ENCODE data around the gene LIMS1. TPM values are rescaled to one million over a fixed set of nuclear protein-coding genes. Genes with fewer than 3 reads are reported as not detected.
A peak's percentile ranks its signal among the peaks of the same experiment; 100 is the strongest.
"Not testable (repeated sequence)": the region's sequence is repeated elsewhere in the genome, so short reads cannot be mapped to it uniquely, and the experiment has no call there.

The LIMS1 gene
- total RNA-seq, 2 experiments from 2014 or later, result 46.2 to 52.1 TPM

GRCh38 chr2:108643862-108644261 lies 109.6 kb downstream of the LIMS1 start:
- POLR2A ChIA-PET; H3K4me3 Mint-ChIP-seq; H3K27ac Mint-ChIP-seq; DNase-seq; H3K27me3 Mint-ChIP-seq; ATAC-seq (ENCODE audit: low read depth): not testable (repeated sequence)
- H3K4me1 Mint-ChIP-seq, result peaks cover 10% of the 10 kb centered on the region
- peaks cover 23% of the 10 kb centered on the region for H3K36me3 Mint-ChIP-seq
- peaks cover 13% of the 10 kb centered on the region for H3K9me3 Mint-ChIP-seq

GRCh38 chr2:108644446-108644845 lies 110.2 kb downstream of the LIMS1 start:
- H3K36me3 Mint-ChIP-seq, result peaks cover 23% of the 10 kb centered on the region

GRCh38 chr2:108648796-108649195 lies 114.5 kb downstream of the LIMS1 start:
- H3K4me3 Mint-ChIP-seq; ATAC-seq (ENCODE audit: low read depth); POLR2A ChIA-PET; H3K27ac Mint-ChIP-seq; DNase-seq; H3K27me3 Mint-ChIP-seq: not testable (repeated sequence)
- Mint-ChIP-seq H3K9me3 (peaks cover 13% of the 10 kb centered on the region), H3K36me3 (peaks cover 25% of the 10 kb centered on the region), H3K4me1 (peaks cover 20% of the 10 kb centered on the region)

More at GRCh38 chr2:108644446-108644845, 110.2 kb downstream of the LIMS1 start:
- peaks cover 13% of the 10 kb centered on the region for H3K9me3 Mint-ChIP-seq
- H3K27me3 Mint-ChIP-seq; POLR2A ChIA-PET; DNase-seq; H3K27ac Mint-ChIP-seq; H3K4me3 Mint-ChIP-seq; ATAC-seq (ENCODE audit: low read depth): not testable (repeated sequence)
- H3K4me1 Mint-ChIP-seq, result peaks cover 12% of the 10 kb centered on the region

- Mint-ChIP-seq H3K9me3 (peaks cover 10% of the 10 kb centered on the region), H3K36me3 (peaks cover 18% of the 10 kb centered on the region), H3K4me1 (peaks cover 21% of the 10 kb centered on the region)
- DNase-seq; H3K4me3 Mint-ChIP-seq; H3K27me3 Mint-ChIP-seq; H3K27ac Mint-ChIP-seq; POLR2A ChIA-PET; ATAC-seq (ENCODE audit: low read depth): not testable (repeated sequence)
These were observed 116.2 kb downstream of the LIMS1 start for GRCh38 chr2:108650465-108650864.

- ATAC-seq (ENCODE audit: low read depth), result peak; percentile 13
- peak overlapping the region; percentile 73 for H3K27ac Mint-ChIP-seq
- peaks cover 21% of the 10 kb centered on the region for H3K4me1 Mint-ChIP-seq
- DNase-seq, POLR2A ChIA-PET, H3K9me3 Mint-ChIP-seq, H3K27me3 Mint-ChIP-seq, H3K36me3 Mint-ChIP-seq, H3K4me3 Mint-ChIP-seq: not testable (repeated sequence)
These were observed 117.2 kb downstream of the LIMS1 start for GRCh38 chr2:108651468-108651867.

- H3K27me3 Mint-ChIP-seq, H3K36me3 Mint-ChIP-seq, POLR2A ChIA-PET, H3K9me3 Mint-ChIP-seq: not testable (repeated sequence)
- Mint-ChIP-seq H3K4me1 (peaks cover 21% of the 10 kb centered on the region), H3K27ac (peak overlapping the region; percentile 82), H3K4me3 (peak overlapping the region; percentile 67)
- DNase-seq (peak; percentile 39), ATAC-seq (ENCODE audit: low read depth) (peak; percentile 99)
These were observed 118.1 kb downstream of the LIMS1 start for GRCh38 chr2:108652187-108652931.

GRCh38 chr2:108653425-108653824 lies 119.2 kb downstream of the LIMS1 start:
- H3K4me1 Mint-ChIP-seq, result peaks cover 19% of the 10 kb centered on the region
- H3K27ac Mint-ChIP-seq; H3K27me3 Mint-ChIP-seq; H3K36me3 Mint-ChIP-seq; ATAC-seq (ENCODE audit: low read depth); H3K9me3 Mint-ChIP-seq; DNase-seq; H3K4me3 Mint-ChIP-seq; POLR2A ChIA-PET: not testable (repeated sequence)

- POLR2A ChIA-PET, result interaction anchor here (0.5 kb wide), 1 partner anchor 175 kb away, joined by 3 read pairs; no protein-coding TSS in a partner anchor
- H3K9me3 Mint-ChIP-seq; H3K36me3 Mint-ChIP-seq; H3K4me3 Mint-ChIP-seq; ATAC-seq (ENCODE audit: low read depth); H3K27me3 Mint-ChIP-seq; DNase-seq: not testable (repeated sequence)
- H3K4me1 Mint-ChIP-seq, result peaks cover 18% of the 10 kb centered on the region
- peak overlapping the region; percentile 33 for H3K27ac Mint-ChIP-seq
These were observed 119.6 kb downstream of the LIMS1 start for GRCh38 chr2:108653849-108654248.

- ATAC-seq (ENCODE audit: low read depth); H3K27ac Mint-ChIP-seq; H3K9me3 Mint-ChIP-seq; H3K4me3 Mint-ChIP-seq; DNase-seq; H3K36me3 Mint-ChIP-seq; H3K27me3 Mint-ChIP-seq: not testable (repeated sequence)
- peaks cover 15% of the 10 kb centered on the region for H3K4me1 Mint-ChIP-seq
- POLR2A ChIA-PET, result interaction anchor here (0.5 kb wide), 1 partner anchor 175 kb away, joined by 3 read pairs; no protein-coding TSS in a partner anchor
These were observed 120.4 kb downstream of the LIMS1 start for GRCh38 chr2:108654521-108655125.

- H3K27ac Mint-ChIP-seq; DNase-seq; H3K9me3 Mint-ChIP-seq; H3K27me3 Mint-ChIP-seq; ATAC-seq (ENCODE audit: low read depth); H3K4me3 Mint-ChIP-seq; POLR2A ChIA-PET; H3K36me3 Mint-ChIP-seq: not testable (repeated sequence)
- H3K4me1 Mint-ChIP-seq, result peaks cover 15% of the 10 kb centered on the region
These were observed 121.0 kb downstream of the LIMS1 start for GRCh38 chr2:108655270-108655669.

- DNase-seq; H3K27ac Mint-ChIP-seq; POLR2A ChIA-PET; H3K4me1 Mint-ChIP-seq; H3K27me3 Mint-ChIP-seq; H3K9me3 Mint-ChIP-seq; ATAC-seq (ENCODE audit: low read depth); H3K36me3 Mint-ChIP-seq; H3K4me3 Mint-ChIP-seq: not testable (repeated sequence)
These were observed 122.0 kb downstream of the LIMS1 start for GRCh38 chr2:108656282-108656681.

GRCh38 chr2:108657517-108657916 lies 123.2 kb downstream of the LIMS1 start:
- DNase-seq; H3K27ac Mint-ChIP-seq; H3K4me3 Mint-ChIP-seq; ATAC-seq (ENCODE audit: low read depth); H3K36me3 Mint-ChIP-seq; H3K4me1 Mint-ChIP-seq; H3K27me3 Mint-ChIP-seq; H3K9me3 Mint-ChIP-seq; POLR2A ChIA-PET: not testable (repeated sequence)

GRCh38 chr2:108658553-108658952 lies 124.3 kb downstream of the LIMS1 start:
- H3K27ac Mint-ChIP-seq; H3K4me3 Mint-ChIP-seq; H3K36me3 Mint-ChIP-seq; POLR2A ChIA-PET; ATAC-seq (ENCODE audit: low read depth); H3K4me1 Mint-ChIP-seq; H3K27me3 Mint-ChIP-seq; H3K9me3 Mint-ChIP-seq; DNase-seq: not testable (repeated sequence)

GRCh38 chr2:108661493-108661892 lies 127.2 kb downstream of the LIMS1 start:
- H3K27ac Mint-ChIP-seq; H3K36me3 Mint-ChIP-seq; H3K4me1 Mint-ChIP-seq; H3K27me3 Mint-ChIP-seq; H3K4me3 Mint-ChIP-seq; H3K9me3 Mint-ChIP-seq; ATAC-seq (ENCODE audit: low read depth); POLR2A ChIA-PET; DNase-seq: not testable (repeated sequence)
